ENCODE results near the gene UBAP2L. TPM values are rescaled to one million over a fixed set of nuclear protein-coding genes. Genes with fewer than 3 reads are reported as not detected.

The UBAP2L gene
- total RNA-seq, 1 donor from 2014 or later: 61.7 TPM

- no peak for DNase-seq (ENCODE audit: low read depth)
- Histone ChIP-seq H3K27me3 (ENCODE audit: control insufficient read depth, insufficient read depth, low read length) (no peaks in the 10 kb centered on the region), H3K4me3 (ENCODE audit: low read depth, low read length) (no peak overlapping the region), H3K36me3 (ENCODE audit: control insufficient read depth, insufficient read depth, low read length) (no peaks in the 10 kb centered on the region)
- TF ChIP-seq CTCF (IDR thresholded peaks at IDR 0.05; ENCODE audit: insufficient read depth, low read length, poor library complexity, severe bottlenecking): no peak
Measured at GRCh38 chr1:154178013-154178412, 42.7 kb upstream of the UBAP2L start.

GRCh38 chr1:154178911-154179811 is 41.6 kb upstream of the UBAP2L start:
- no peak for DNase-seq (ENCODE audit: low read depth)
- no peak overlapping the region for H3K4me3 ChIP-seq (ENCODE audit: low read depth, low read length)
- no peaks in the 10 kb centered on the region for H3K27me3 ChIP-seq (ENCODE audit: control insufficient read depth, insufficient read depth, low read length)
- no peaks in the 10 kb centered on the region for H3K36me3 ChIP-seq (ENCODE audit: control insufficient read depth, insufficient read depth, low read length)
- no peak for TF ChIP-seq CTCF (IDR thresholded peaks at IDR 0.05; ENCODE audit: insufficient read depth, low read length, poor library complexity, severe bottlenecking)

GRCh38 chr1:154179946-154180687 is 40.6 kb upstream of the UBAP2L start:
- no peaks in the 10 kb centered on the region for H3K27me3 ChIP-seq (ENCODE audit: control insufficient read depth, insufficient read depth, low read length)
- no peak overlapping the region for H3K4me3 ChIP-seq (ENCODE audit: low read depth, low read length)
- no peak for TF ChIP-seq CTCF (IDR thresholded peaks at IDR 0.05; ENCODE audit: insufficient read depth, low read length, poor library complexity, severe bottlenecking)
- DNase-seq (ENCODE audit: low read depth): no peak
- H3K36me3 ChIP-seq (ENCODE audit: control insufficient read depth, insufficient read depth, low read length): no peaks in the 10 kb centered on the region

GRCh38 chr1:154181944-154182343 is 38.8 kb upstream of the UBAP2L start:
- Histone ChIP-seq H3K4me3 (ENCODE audit: low read depth, low read length) (peak overlapping the region; percentile 68), H3K36me3 (ENCODE audit: control insufficient read depth, insufficient read depth, low read length) (no peaks in the 10 kb centered on the region), H3K27me3 (ENCODE audit: control insufficient read depth, insufficient read depth, low read length) (no peaks in the 10 kb centered on the region)
- TF ChIP-seq CTCF (IDR thresholded peaks at IDR 0.05; ENCODE audit: insufficient read depth, low read length, poor library complexity, severe bottlenecking): no peak
- no peak for DNase-seq (ENCODE audit: low read depth)

- no peak for TF ChIP-seq CTCF (IDR thresholded peaks at IDR 0.05; ENCODE audit: insufficient read depth, low read length, poor library complexity, severe bottlenecking)
- Histone ChIP-seq H3K4me3 (ENCODE audit: low read depth, low read length) (peak overlapping the region; percentile 68), H3K36me3 (ENCODE audit: control insufficient read depth, insufficient read depth, low read length) (no peaks in the 10 kb centered on the region), H3K27me3 (ENCODE audit: control insufficient read depth, insufficient read depth, low read length) (no peaks in the 10 kb centered on the region)
- DNase-seq (ENCODE audit: low read depth): no peak
Measured at GRCh38 chr1:154182344-154183045, 38.3 kb upstream of the UBAP2L start.

Data from kidney epithelial cell (primary cell).